NCI-H226 (cell line): ENCODE results near the gene SLC26A11.
"Not testable (repeated sequence)": the region's sequence is repeated elsewhere in the genome, so short reads cannot be mapped to it uniquely, and the experiment has no call there.

Experiments used
- DNase-seq: peaks from one replicate; pipeline ENCODE4 v3.0.0-alpha.2; 2015

Gene SLC26A11

DNA sequence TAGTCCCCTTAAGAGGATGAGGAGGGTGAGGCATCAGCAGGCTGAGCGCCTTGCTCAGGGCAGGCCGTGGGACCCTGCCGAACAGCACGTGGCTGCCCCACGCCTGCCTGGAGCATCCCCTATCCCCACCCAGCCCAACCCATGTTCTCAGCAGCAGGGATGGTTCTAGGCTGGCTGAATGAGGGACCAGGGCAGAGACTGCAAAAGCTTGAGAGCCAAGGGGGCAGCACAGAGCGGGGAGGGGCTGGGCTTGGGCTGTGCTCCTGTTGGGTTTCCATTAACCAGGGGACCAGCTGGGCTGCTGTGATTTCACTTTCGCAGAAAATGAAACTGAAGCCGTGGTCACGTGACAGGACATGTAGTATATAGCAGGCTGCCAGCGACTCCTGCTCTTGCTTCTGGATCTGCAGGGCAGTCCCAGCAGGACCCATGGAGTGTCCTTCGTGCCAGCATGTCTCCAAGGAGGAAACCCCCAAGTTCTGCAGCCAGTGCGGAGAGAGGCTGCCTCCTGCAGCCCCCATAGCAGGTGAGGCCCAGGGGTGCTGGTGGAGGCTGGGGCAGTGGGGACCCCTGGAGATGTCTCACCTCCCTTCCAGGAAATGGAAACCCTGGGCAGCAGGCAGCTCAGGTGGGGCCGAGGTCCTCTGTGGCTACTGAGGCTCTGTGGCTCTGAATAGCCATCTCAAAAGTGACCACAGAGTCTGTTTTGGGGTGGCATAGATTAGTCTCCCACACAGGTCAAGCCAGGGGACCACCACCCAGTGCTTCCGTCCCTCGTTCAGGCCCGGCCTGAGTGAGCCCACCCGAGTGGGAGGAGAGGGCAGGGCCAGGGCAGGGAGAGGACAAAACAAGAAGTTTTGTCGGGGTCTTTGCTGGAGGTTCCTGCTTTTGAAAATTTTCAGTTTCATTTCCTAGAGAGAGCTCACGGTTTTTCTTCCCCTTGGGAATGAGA, 43.3 kb downstream of the SLC26A11 start:
- no peak for DNase-seq

DNA sequence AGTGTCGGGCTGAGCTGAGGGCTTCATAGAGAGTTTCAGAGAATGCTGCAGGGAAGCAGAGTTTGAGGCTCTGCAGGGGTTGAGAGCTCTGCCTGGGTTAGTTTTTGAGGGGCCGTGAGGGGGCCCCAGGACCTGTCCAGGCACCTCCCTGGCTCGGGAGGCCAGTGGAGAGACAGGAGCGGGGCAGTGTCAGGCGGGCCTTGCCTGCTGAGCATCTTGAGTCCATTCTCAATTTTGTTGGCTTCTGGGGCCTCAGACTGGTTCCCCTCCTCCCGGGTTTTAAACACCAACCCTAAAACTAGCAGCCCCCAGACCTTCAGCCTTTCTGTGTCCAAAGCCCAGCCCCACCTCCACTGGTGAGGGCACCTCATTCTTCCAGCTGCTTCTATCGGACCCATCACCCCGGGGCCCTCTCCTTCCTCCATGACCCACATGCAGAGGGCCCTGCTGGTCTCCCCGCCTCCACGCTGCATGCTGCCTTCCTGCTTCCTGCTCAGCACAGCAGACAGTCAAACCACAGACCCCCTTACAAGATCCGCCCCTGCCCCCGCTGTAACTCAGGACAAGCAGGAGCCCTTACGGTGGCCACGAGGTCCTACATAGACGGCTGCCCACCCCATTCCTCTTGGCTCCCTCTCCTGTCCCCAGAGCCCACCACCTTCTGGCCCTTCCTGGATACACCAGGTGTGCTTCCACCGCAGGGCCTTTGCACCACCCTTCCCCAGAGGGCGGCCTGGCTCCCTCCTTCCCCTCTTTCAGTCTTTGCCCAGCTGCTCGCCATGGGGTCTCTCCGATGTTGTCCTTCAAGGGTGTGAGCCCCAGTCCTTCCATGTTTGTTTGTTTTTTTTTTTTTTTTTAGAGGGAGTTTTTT, 44.2 kb downstream of the SLC26A11 start:
- DNase-seq = no peak

DNA sequence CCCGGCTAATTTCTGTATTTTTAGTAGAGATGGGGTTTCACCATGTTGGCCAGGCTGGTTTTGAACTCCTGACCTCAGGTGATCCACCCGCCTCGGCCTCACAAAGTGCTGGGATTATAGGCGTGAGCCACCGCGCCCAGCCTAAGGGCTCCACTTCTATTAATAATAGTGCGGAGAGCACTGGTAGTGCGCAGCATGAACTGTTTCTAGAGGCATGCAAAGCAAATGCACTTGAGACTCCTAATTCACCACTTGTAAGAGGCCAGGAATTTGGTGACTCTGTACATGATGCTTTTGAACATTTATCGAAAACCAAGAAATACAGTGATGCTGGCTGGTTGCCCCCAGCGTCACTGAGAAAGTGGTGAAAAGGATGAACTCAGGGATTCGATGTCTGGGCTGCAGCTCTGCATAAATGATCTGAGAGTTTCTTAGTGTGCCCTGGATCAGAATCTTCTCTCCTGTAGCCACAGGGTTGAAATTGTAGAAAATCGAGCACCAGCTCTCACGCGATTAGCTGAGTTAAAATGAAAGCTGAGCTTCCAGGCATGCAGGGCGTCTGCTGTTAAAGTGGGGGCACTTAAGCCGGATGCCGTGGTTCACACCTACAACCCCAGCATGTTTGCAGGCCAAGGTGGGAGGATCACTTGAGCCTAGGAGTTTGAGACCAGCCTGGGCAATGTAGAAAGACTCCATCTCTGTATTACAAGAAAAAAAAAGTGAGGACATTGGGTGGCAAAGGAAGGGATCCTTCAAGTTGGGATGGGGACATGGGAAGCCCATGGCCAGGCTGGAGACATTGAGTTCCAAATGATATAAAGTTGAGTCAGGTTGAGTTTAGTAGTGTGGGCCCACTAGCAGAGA, 45.2 kb downstream of the SLC26A11 start:
- no peak for DNase-seq

DNA sequence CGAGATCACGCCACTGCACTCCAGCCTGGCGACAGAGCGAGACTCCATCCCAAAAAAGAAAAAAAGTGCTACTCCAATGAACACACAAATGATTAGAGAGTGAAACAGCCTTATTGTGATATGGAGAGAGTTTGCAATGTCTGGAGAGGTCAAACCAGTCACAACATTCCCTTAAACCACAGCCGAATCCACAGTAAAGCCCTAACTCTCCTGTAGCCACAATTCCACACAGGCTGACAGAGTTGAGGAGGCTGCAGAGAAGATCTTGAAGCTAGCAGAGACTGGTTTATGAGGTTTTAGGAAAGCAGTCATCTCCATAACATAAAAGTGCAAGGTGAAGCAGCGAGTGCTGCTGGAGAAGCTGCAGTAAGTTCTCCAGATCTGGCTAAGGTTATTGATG, 47.2 kb downstream of the SLC26A11 start:
- no peak for DNase-seq

DNA sequence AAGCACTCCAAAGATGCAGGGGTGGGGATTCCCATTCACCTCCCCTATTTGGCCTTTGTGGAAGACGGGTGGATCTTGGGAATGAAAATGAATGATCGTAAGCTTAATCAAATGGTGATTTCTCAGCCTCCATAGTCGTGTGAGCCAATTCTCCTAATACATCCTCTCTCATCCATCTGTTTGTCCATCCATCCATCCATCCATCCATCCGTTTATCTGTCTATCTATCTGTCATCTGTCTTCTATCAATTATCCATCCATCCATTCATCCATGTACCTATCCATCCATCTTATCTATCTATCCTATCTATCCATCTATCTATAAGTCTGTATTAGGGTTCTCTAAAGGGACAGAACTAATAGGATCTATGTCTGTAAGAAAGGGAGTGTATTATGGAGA, 48.2 kb downstream of the SLC26A11 start:
- no peak for DNase-seq

DNA sequence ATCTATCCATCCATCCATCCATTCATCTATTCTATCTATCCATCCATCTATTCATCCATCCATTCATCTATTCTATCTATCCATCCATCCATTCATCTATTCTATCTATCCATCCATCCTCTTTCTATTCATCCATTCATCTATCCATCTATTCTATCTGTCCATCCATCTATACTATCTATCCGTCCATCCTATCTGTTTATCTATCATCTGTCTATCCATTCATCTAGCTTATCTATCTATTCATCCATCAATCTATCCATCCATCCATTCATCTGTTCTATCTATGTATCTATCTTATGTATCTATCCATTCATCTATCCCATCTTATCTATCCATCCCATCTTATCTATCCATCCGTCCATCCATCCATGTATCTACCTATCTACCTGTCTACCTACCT, 49.2 kb downstream of the SLC26A11 start:
- no peak for DNase-seq

DNA sequence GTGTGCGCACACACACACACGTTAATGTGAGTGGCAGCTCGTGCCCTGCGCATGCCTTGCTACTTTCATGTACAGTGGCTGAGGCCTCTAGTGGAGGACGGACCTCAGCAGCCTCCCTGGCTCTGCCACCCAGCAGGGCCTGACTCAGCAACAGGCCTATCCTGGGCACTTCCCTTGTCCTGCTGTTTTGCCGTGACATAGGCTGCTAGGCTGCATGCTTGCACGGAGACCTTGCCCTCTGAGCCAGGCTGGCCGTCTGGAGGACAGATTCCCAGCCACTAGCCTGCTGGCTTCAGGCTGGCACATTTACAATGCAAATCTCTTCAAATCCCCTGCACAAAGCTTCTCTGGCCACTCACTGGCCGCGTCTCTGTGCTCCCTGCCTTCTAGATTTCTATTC, 49.9 kb downstream of the SLC26A11 start:
- no peak for DNase-seq

DNA sequence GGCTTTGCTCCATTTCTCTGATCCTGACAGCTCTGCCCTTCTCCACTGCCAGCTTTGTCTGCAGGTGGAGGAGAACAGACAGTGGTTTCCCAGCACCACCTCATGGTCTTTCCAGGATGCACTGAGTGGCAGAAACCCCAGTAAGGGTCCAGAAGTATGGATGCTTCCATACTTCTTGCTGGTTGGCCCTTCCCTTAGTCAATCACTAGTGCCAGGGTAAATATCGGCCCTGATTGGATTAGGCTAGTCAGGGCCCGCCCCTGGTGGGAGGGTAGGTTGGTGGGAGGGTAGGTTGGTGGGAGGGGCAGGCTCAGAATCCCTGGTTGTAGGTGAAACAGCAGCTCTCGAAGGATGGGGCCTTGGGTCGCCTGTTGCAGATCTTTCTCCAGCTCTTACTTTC, 50.6 kb downstream of the SLC26A11 start:
- peak; percentile 16 for DNase-seq

DNA sequence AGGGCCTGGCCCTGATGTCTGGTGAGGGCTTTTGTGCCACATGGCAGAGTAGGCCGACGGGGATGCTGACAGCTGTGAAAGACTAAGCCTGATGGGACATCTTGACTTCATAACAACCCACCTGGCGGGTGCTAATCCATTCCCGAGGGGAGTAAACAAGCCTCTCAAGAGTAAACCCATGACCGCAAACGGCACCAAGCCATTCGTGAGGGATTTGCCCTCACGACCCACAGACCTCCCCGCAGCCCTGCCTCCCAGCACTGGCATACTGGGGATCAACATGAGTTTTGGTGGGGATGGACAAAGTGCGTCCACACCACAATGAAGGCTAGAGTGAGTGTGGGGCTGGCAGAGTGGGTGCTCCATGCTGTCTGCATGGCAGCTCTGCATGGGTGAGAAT, 52.1 kb downstream of the SLC26A11 start:
- DNase-seq = no peak

DNA sequence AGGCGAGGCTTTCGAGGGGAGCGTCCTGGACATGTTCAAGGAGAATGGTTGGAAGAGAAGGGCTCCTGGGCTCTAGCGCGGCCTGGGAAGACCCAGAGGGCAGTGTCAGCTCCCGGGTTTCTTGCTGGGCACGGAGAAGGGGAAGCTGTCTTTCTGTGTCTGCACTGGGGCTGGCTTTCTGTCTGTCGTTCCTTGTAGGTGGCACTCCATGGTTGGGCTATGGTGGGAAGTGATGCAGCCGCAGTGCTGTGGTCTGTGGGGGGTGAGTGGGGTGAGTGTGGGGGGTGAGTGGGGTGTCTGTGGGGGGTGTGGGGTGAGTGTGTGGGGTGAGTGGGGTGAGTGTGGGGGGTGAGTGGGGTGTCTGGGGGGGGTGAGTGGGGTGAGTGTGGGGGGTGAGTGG, 54.1 kb downstream of the SLC26A11 start:
- DNase-seq = no peak

DNA sequence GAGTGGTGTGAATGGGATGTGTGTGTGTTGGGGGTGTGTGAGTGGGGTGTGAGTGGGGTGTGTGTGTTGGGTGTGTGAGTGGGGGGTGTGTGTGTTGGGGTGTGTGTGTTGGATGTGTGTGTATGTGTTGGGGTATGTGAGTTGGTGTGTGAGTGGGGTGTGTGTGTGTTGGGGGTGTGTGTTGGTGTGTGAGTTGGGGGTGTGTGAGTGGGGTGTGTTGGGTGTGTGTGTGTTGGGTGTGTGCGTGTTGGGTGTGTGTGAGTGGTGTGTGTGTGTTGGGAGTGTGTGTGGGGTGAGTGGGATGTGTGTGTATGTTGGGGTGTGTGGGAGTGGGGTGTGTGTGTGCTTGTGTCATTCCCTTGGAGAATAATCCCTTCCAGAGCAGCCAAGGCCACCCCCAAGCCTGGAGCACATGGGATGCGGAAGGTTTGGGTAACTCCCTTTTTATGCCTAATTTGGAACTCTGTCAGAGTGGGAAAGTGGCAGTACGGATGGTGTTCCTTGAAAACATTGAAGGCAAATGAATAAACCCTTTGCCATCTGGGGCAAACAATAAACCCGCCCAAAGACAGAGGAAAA, 54.7 kb downstream of the SLC26A11 start:
- DNase-seq = no peak

DNA sequence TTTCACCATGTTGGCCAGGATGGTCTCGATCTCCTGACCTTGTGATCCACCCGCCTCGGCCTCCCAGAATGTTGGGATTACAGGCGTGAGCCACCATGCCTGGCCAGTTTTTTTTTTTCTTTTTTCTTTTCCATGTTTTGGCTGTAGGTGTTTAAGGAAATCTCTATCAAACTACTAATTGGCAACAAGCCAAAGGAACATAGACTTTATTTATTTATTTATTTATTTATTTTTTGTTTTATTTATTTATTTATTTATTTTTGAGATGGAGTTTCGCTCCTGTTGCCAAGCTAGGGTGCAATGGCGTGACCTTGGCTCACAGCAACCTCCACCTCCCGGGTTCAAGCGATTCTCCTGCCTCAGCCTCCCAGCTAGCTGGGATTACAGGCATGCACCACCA, 55.6 kb downstream of the SLC26A11 start:
- not testable (repeated sequence) for DNase-seq

DNA sequence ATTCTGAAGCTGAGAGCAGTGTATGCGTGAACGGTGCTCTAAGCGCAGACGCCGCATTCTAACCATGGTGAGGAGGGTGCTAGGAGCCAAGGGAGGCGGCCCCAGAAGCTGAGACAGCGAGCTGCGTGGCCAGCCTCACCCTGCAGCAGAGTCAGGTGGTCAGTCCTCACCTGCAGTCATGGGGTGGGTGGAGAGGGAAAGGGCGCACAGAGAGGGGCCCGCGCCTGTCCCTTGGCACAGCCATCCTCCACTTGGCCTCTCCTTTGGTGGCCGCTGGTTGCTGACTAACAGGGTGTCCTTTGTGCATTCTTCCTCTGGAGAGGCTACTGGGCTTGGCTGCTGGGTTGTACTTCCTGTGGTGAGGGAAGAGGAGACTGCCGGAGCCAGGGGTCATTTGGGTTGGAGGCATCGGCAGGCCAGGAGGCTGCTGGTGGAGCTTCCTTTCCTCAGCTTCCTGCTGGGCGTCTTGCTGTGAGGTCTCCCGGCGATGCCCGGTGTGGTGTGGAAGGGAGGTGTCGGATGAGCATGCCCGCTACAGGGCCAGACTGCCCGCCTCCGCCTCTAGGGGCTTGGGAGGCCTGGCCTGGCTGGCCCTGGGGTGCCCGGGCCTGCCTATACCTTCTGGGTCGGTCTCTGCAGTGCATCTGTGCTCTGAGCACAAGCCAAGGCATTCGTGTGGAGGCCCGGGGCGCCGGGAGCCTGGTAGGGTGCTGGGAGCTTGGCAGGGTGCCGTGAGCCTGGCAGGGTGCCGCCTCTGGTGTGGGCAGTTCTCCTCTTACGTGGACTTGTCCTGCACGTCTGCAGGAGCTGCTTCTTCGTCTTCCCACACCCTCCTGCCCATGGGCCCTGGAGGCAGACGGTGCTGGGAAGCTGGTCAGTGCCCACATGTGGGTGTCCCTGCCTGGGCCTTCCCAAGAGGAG, 57.8 kb downstream of the SLC26A11 start:
- peak; percentile 73 for DNase-seq

DNA sequence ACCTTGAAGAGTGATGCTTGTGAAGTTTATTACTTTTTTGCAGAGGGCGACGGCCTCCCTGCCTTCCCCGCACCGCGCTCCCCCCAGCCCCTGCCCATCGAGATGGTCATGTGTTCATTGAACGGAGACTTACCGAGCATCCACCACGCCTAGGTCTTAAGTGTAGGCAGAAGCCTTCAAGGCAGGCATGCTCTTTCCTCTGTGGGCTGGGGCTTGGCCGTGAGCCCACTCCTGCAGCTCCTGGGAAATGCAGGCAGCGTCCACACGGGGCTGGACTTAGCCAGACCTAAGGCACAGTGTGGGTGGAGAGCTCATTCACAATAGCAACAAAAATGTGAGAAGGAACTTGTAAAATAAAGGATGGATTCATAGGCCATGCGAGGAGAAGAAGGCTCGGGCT, 59.7 kb downstream of the SLC26A11 start:
- DNase-seq = peak; percentile 70

DNA sequence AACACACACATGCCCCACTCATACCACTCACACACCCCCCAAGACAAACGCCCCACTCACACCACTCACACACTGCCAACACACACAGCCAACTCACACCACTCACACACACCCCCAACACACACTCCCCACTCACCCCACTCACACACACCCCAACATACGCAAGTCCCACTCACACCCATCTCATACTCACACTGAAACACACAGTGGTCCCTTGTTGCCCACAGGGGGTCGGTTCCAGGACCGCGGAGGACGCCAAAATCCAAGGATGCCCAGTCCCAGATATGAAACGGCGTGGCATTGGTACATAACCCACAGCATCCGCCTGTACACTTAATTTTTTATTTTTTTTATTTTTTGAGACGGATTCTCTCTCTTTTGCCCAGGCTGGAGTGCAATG, 61.3 kb downstream of the SLC26A11 start:
- no peak for DNase-seq

DNA sequence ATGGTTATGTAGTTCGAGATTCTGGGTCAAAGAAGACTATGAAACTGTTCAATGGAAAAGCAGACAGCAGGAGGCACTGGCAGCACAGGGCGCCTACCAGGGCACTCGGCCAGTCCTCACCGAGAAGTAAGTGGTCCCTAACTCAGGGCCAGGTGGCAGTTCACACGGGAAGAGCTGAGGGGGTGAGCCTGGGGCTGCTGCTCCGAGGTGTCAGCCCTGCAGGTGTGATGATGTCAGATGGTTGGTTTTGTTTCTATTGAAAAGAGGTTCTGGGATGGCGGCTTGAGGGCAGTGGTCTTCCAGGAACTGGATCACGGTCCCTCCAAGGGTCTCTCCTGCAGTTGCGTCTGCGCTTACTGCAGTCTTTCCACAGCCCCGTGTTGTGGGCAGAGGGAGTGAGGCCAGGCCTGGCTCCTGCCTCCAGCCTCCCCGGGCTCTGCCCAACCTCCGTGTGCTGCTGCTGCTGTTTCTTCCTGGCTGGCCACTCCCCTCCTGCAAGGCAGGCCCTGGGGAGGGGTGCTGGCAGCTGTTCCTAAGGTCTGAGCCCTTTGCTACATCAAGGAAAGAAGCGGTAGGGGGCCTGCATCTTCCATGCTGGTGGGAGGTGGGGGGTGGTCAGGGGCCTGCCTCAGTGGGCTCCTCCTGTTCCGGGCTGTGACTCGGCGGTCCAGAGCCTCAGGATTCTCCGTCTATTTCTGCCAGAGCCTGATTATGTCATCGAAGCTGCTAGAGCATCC, 63.1 kb downstream of the SLC26A11 start:
- DNase-seq = no peak

DNA sequence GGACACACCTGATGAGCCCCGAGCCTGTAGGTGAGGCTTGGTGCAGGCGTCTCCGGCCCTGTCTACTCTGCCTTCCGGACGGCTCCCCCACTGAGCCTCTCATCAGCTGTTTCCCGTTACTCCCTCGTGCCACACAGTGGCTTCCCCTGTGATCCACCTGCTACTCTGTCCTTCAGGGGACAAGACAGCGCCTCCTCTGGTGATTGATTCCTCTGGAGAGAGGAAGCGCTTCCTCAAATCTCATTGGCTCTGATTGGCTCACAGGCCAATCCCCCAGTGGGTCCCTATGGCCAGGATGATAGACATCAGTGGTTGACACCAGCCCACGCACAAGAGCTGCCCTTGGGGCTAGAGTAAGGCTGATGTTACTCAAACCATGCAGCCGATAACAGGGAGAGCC, 64.4 kb downstream of the SLC26A11 start:
- DNase-seq = no peak

DNA sequence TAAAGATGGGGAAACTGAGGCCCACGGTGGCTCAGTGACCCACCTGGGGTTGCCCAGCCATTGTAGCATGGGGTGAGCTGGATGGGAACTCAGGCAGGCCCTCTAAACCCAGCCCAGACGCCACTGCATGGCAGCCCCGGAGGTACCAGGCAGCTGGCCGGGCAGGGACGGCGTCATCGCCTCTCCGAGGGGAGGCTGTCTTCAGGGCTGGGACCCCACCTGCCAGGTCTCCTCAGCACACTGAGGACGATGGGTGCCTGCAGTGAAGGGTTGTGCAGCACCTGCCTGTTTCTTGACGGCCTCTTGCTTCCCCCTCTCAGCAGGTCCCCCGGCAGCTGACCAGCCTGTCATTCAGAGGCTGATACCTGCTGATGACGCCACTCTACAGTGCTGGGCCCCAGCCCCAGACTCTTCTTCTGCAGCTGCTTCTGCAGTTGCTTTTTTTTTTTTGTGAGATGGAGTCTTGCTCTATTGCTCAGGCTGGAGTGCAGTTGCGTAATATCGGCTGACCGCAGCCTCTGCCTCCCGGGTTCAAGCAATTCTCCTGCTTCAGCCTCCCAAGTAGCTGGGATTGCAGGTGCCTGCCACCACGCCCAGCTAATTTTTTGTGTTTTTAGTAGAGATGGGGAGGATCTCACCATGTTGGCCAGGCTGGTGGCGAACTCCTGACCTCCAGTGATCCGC, 65.2 kb downstream of the SLC26A11 start:
- no peak for DNase-seq

DNA sequence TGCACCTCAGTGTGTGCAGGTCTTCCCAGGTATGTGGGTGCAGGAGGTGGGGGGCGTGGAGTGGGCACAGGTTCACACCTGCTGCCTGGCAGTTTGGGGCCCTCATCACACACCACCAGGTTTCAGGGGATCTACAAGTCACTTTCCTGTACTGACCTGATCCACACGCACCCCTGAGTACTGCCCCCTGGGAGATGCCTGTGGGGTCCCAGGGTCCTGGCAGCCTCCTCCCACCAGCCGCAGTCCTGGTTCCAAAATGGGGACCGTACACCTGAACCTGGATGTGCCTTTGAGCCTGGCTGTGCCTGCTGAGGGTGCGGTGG, 66.4 kb downstream of the SLC26A11 start:
- DNase-seq = no peak

DNA sequence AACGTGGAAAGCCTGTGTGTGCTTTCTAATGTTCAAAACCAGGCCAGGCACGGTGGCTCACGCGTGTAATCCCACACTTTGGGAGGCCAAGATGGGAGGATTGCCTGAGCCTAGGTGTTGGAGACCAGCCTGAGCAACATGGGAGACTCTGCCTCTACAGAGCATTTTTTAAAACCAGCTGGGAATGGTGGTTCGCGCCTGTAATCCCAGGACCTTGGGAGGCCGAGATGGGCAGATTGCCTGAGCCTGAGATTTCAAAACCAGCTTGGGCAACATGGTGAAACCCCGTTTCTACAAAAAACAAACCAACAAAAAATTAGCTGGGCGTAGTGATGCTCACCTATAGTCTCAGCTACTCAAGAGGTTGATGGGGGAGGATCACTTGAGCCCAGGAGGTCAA, 66.8 kb downstream of the SLC26A11 start:
- DNase-seq = no peak
